IPS-18a (cell line): ENCODE measurements around the gene CRTC3.

Experiments used
- H3K27ac ChIP-seq: one replicate; pipeline ENCODE4 v1.5.1; 2013; ENCODE audit warnings: low read length
- H3K27me3 ChIP-seq: one replicate; pipeline ENCODE4 v1.6.1; 2013; ENCODE audit warnings: mild to moderate bottlenecking, low read length; ENCODE audit not compliant: control insufficient read depth, insufficient read depth
- H3K36me3 ChIP-seq: one replicate; pipeline ENCODE4 v1.6.1; 2013; ENCODE audit warnings: low read depth, low read length; ENCODE audit not compliant: control insufficient read depth
- H3K4me1 ChIP-seq: one replicate; pipeline ENCODE4 v1.6.1; 2013; ENCODE audit warnings: low read depth, low read length; ENCODE audit not compliant: control insufficient read depth
- H3K4me3 ChIP-seq: one replicate; pipeline ENCODE4 v1.5.1; 2013; ENCODE audit warnings: low read length
- H3K9ac ChIP-seq: one replicate; pipeline ENCODE4 v1.6.1; 2013; ENCODE audit warnings: mild to moderate bottlenecking, low read length, moderate library complexity
- H3K9me3 ChIP-seq: one replicate; pipeline ENCODE4 v1.6.1; 2013; ENCODE audit warnings: low read depth, low read length; ENCODE audit not compliant: control insufficient read depth

CRTC3 gene

DNA sequence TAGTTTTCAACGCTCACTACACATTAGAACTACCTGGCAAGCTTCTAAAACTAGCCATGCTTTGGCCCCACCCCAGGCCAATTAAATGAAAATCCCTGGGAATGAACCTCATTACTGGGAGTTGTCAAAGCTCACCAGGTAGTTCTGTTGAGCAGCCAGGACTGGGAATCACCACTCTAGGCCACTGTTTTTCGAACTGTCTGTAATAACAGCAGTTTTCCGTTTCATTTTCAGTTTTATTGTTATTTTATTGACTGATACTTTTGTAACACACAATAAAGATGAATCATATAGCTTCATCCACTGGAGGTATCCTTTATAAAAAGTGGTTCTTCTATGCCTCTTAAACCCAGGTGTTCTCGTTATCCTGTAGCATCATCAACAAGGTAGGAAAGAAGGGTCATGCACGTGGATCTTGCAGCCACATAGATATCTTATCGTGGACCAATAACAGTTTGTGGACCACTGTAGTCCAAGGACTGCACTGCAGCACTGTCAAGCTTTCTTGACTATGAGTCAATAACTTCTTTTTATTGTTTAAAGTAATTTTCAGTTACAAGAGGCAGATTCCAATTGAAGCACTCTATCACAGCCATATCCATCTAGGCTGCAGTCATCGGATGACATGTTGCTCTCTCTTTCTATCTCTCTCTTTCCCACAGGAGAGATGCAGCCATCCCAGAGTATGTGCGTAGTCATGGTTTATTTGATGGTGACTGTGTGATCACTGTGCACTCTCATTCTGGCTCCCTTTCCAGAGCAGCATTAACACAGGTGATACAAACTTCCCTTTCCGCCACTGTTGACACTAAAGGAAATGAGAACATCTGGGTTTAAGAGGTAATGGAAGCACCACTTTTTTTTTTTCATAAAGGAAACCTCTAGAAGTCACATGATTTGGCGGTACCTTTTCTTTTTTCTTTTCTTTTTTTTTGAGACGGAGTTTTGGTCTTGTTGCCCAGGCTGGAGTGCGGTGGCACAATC is 148.4 kb downstream of the CRTC3 start:
- Histone ChIP-seq H3K27me3 (no peaks in the 10 kb centered on the region), H3K27ac (no peak overlapping the region), H3K9ac (no peak overlapping the region), H3K4me1 (no peaks in the 10 kb centered on the region), H3K9me3 (no peaks in the 10 kb centered on the region), H3K36me3 (no peaks in the 10 kb centered on the region), H3K4me3 (no peak overlapping the region)

DNA sequence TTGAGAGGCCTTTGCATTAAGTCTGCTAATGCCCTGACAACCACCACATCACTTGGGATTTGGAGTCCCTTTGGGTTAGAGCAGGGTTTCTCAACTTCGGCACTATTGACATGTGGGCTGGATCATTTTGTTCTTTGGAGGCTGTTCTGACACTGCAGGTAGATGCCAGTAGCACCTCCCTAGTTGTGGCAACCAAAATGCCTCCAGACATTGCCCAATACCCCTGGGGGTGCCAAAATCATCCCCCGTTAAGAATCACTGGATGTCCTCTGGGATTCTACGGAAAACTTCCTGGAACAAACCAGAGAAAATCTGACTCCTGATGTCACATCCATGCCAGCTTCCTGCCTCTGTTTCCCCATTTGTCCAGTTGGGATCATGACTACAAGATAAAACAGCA is 150.2 kb downstream of the CRTC3 start:
- Histone ChIP-seq H3K9me3 (no peaks in the 10 kb centered on the region), H3K4me3 (no peak overlapping the region), H3K9ac (no peak overlapping the region), H3K36me3 (no peaks in the 10 kb centered on the region), H3K27ac (no peak overlapping the region), H3K4me1 (no peaks in the 10 kb centered on the region), H3K27me3 (no peaks in the 10 kb centered on the region)

- no peaks in the 10 kb centered on the region for H3K36me3 ChIP-seq
- H3K27ac ChIP-seq = no peak overlapping the region
- no peak overlapping the region for H3K4me3 ChIP-seq
- no peaks in the 10 kb centered on the region for H3K4me1 ChIP-seq
- no peak overlapping the region for H3K9ac ChIP-seq
- no peaks in the 10 kb centered on the region for H3K9me3 ChIP-seq
- H3K27me3 ChIP-seq = no peaks in the 10 kb centered on the region
These were observed 150.7 kb downstream of the CRTC3 start for GRCh38 chr15:90680371-90680935.

- Histone ChIP-seq H3K27ac (no peak overlapping the region), H3K4me3 (no peak overlapping the region), H3K9ac (no peak overlapping the region)
These were observed 151.3 kb downstream of the CRTC3 start for GRCh38 chr15:90681056-90681455.

GRCh38 chr15:90681480-90681879 is 151.8 kb downstream of the CRTC3 start:
- no peak overlapping the region for H3K9ac ChIP-seq
- H3K27ac ChIP-seq = no peak overlapping the region
- H3K4me3 ChIP-seq = no peak overlapping the region
- no peaks in the 10 kb centered on the region for H3K9me3 ChIP-seq
- no peaks in the 10 kb centered on the region for H3K4me1 ChIP-seq
- H3K27me3 ChIP-seq = no peaks in the 10 kb centered on the region
- no peaks in the 10 kb centered on the region for H3K36me3 ChIP-seq

More at GRCh38 chr15:90681056-90681455, 151.3 kb downstream of the CRTC3 start:
- Histone ChIP-seq H3K36me3 (no peaks in the 10 kb centered on the region), H3K27me3 (no peaks in the 10 kb centered on the region), H3K9me3 (no peaks in the 10 kb centered on the region), H3K4me1 (no peaks in the 10 kb centered on the region)

GRCh38 chr15:90683371-90683770 is 153.6 kb downstream of the CRTC3 start:
- H3K27ac ChIP-seq = no peak overlapping the region
- no peaks in the 10 kb centered on the region for H3K36me3 ChIP-seq
- H3K9me3 ChIP-seq = no peaks in the 10 kb centered on the region
- no peaks in the 10 kb centered on the region for H3K4me1 ChIP-seq
- no peak overlapping the region for H3K9ac ChIP-seq
- H3K27me3 ChIP-seq = no peaks in the 10 kb centered on the region
- no peak overlapping the region for H3K4me3 ChIP-seq

GRCh38 chr15:90683876-90684275 is 154.2 kb downstream of the CRTC3 start:
- Histone ChIP-seq H3K27me3 (no peaks in the 10 kb centered on the region), H3K27ac (no peak overlapping the region), H3K9me3 (no peaks in the 10 kb centered on the region), H3K36me3 (no peaks in the 10 kb centered on the region), H3K9ac (no peak overlapping the region), H3K4me1 (no peaks in the 10 kb centered on the region), H3K4me3 (no peak overlapping the region)

DNA sequence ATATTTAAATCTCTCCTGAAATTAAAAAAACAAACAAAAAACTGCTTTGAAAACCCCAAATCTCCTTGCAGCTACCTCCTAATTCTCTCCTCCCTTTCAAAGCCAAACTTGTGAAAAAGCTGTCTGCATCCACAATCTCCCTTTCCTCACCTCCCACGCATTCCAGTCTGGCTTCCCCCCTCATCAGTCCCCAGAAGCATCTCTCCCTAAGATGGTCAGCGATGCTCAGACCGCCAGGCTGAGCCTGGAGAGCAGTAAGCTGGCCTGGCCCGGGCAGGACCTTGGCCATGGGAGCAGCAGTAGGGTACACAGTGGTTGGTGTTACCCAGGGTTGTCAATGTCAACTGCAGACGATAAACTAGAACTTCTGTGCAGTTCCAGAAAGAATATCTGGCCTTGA is 154.6 kb downstream of the CRTC3 start:
- Histone ChIP-seq H3K27me3 (no peaks in the 10 kb centered on the region), H3K4me3 (no peak overlapping the region), H3K4me1 (no peaks in the 10 kb centered on the region), H3K36me3 (no peaks in the 10 kb centered on the region), H3K9ac (no peak overlapping the region), H3K9me3 (no peaks in the 10 kb centered on the region), H3K27ac (no peak overlapping the region)

DNA sequence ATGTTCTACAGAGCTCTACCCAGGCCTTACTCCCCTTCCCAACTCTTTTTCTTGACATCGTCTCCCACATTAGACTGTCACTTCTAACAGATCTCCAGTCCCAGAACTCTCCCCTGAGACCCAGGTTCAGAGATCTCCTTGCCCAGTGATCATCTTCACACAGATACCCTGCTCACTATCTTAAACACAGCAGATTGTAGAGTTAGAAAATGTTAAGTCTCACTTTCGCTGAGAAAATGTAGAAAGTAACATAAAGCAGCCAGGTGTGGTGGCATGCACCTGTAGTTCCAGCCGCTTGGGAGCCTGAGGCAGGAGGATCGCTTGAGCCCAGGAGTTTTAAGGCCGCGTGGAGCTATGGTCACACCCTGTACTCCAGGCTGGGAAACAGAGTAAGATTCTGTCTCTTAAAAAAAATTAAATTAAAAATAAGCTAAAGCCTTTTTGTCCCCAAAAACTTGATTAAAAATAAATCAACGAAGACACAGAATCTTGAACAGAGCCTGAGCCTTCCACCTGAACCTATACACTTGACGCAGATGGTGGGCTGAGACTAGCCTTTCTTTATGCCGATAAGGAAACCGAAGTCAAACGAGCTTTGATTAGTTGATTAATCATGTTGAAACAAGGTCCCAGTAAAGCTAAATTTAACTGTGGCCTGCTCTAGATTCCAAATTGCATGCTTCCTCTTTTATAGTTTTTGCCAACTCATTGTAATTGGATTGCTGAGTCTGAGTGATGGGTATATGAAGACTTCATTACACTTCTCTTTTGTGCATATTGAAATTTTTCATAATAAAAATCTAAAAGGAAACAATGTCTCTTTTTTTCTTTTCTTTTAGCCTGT is 156.1 kb downstream of the CRTC3 start:
- Histone ChIP-seq H3K36me3 (no peaks in the 10 kb centered on the region), H3K4me3 (no peak overlapping the region), H3K27ac (no peak overlapping the region), H3K27me3 (no peaks in the 10 kb centered on the region), H3K4me1 (no peaks in the 10 kb centered on the region), H3K9ac (no peak overlapping the region), H3K9me3 (no peaks in the 10 kb centered on the region)

GRCh38 chr15:90686435-90687218 is 156.9 kb downstream of the CRTC3 start:
- Histone ChIP-seq H3K27ac (no peak overlapping the region), H3K4me1 (no peaks in the 10 kb centered on the region), H3K4me3 (no peak overlapping the region), H3K9ac (no peak overlapping the region), H3K36me3 (no peaks in the 10 kb centered on the region), H3K9me3 (no peaks in the 10 kb centered on the region), H3K27me3 (no peaks in the 10 kb centered on the region)
